GM23338 (cell line): ENCODE measurements around the gene INHBC. TPM values are rescaled to one million over a fixed set of nuclear protein-coding genes. Genes with fewer than 3 reads are reported as not detected.

ENCODE experiments used
- ATAC-seq: fragments of 200-7000 bp; cut with Tn5 transposase; 3 replicates; pipeline ENCODE4 v1.9.1; 2020
- DNase-seq: peaks from one replicate; pipeline ENCODE4 v3.0.0-alpha.2; 2015; ENCODE audit warnings: low spot score
- H2AFZ ChIP-seq: fragments of 200-600 bp; sonication (generic); 2 replicates; pipeline ENCODE4 v1.8.0; 2016; ENCODE audit warnings: antibody characterized with exemption, mild to moderate bottlenecking, moderate library complexity
- H3F3A ChIP-seq: fragments of 200-600 bp; sonication (generic); replicated peaks from 2 replicates; pipeline ENCODE4 v1.8.0; 2017; ENCODE audit warnings: antibody characterized with exemption, mixed run types, low read depth
- H3K27ac ChIP-seq: fragments of 200-600 bp; sonication (generic); 2 replicates; pipeline ENCODE4 v1.6.1; 2016; ENCODE audit warnings: low read depth
- H3K27me3 ChIP-seq: fragments of 200-600 bp; sonication (generic); 2 replicates; pipeline ENCODE4 v1.8.0; 2016; ENCODE audit warnings: mild to moderate bottlenecking, mixed run types, moderate library complexity; ENCODE audit not compliant: insufficient read depth
- H3K36me3 ChIP-seq: fragments of 200-600 bp; sonication (generic); 2 replicates; pipeline ENCODE4 v1.8.0; 2016; ENCODE audit warnings: mild to moderate bottlenecking; ENCODE audit not compliant: insufficient read depth
- H3K4me1 ChIP-seq: fragments of 200-600 bp; sonication (generic); 2 replicates; pipeline ENCODE4 v1.8.0; 2016; ENCODE audit warnings: mild to moderate bottlenecking, moderate library complexity; ENCODE audit not compliant: insufficient read depth
- H3K4me2 ChIP-seq: fragments of 200-600 bp; sonication (generic); 2 replicates; pipeline ENCODE4 v1.7.1; 2017; ENCODE audit warnings: mixed run types
- H3K4me3 ChIP-seq: fragments of 200-600 bp; sonication (generic); 2 replicates; pipeline ENCODE4 v1.6.1; 2016; ENCODE audit warnings: mixed run types
- H3K79me2 ChIP-seq: fragments of 200-600 bp; sonication (generic); replicated peaks from 2 replicates; pipeline ENCODE4 v1.8.0; 2017; ENCODE audit warnings: mild to moderate bottlenecking; ENCODE audit not compliant: insufficient read depth
- H3K9me2 ChIP-seq: fragments of 200-600 bp; sonication (generic); 2 replicates; pipeline ENCODE4 v1.8.0; 2017; ENCODE audit not compliant: insufficient read depth
- H4K20me1 ChIP-seq: fragments of 200-600 bp; sonication (generic); replicated peaks from 2 replicates; pipeline ENCODE4 v1.8.0; 2017; ENCODE audit warnings: mild to moderate bottlenecking; ENCODE audit not compliant: insufficient read depth
- H3K27ac Mint-ChIP-seq: 2 replicates; pipeline ENCODE4 v1.8.0; 2020; ENCODE audit warnings: inconsistent platforms, mild to moderate bottlenecking, moderate library complexity, mixed read lengths
- H3K27me3 Mint-ChIP-seq: 3 replicates; pipeline ENCODE4 v1.8.0; 2022; ENCODE audit warnings: low read depth, mild to moderate bottlenecking, moderate library complexity, mixed read lengths, inconsistent platforms; ENCODE audit not compliant: insufficient read depth, poor library complexity
- H3K36me3 Mint-ChIP-seq: 3 replicates; pipeline ENCODE4 v1.8.0; 2021; ENCODE audit warnings: low read depth, mild to moderate bottlenecking, inconsistent platforms, moderate library complexity, mixed read lengths
- H3K4me1 Mint-ChIP-seq: 3 replicates; pipeline ENCODE4 v1.8.0; 2020; ENCODE audit warnings: mild to moderate bottlenecking, inconsistent platforms, mixed read lengths
- H3K4me3 Mint-ChIP-seq: 3 replicates; pipeline ENCODE4 v1.8.0; 2021; ENCODE audit warnings: moderate library complexity, mild to moderate bottlenecking, inconsistent platforms, mixed read lengths
- H3K9me3 Mint-ChIP-seq: 3 replicates; pipeline ENCODE4 v1.8.0; 2020; ENCODE audit warnings: moderate library complexity, mild to moderate bottlenecking, inconsistent platforms, mixed read lengths
- CREB1 ChIP-seq: fragments of 250-450 bp; sonication (Bioruptor Pico); IDR thresholded peaks from 2 replicates; pipeline ENCODE4 v1.5.0; 2020; ENCODE audit warnings: low read depth, mild to moderate bottlenecking, moderate library complexity
- CTCF ChIP-seq, 2 experiments: fragments of 200-600 bp in 1 of 2; sonication (generic) in 1 of 2; conservative IDR thresholded peaks; 2 replicates each; pipeline versions ENCODE4 v1.5.1 to v1.6.1; 2016 to 2017; ENCODE audit warnings: antibody characterized with exemption in 2 of 2, low read depth in 2 of 2, mild to moderate bottlenecking in 2 of 2, moderate library complexity in 1 of 2
- ETS1 ChIP-seq: IDR thresholded peaks from 2 replicates; pipeline ENCODE4 v1.6.1; 2016; ENCODE audit warnings: antibody characterized with exemption
- EZH2 ChIP-seq: fragments of 200-600 bp; sonication (generic); IDR thresholded peaks from one replicate; pipeline ENCODE4 v1.8.0; 2017; ENCODE audit warnings: antibody characterized with exemption, mild to moderate bottlenecking, low read depth; ENCODE audit not compliant: unreplicated experiment
- EZH2phosphoT487 ChIP-seq: fragments of 200-600 bp; sonication (generic); IDR thresholded peaks from one replicate; pipeline ENCODE4 v1.8.1; 2018; ENCODE audit warnings: antibody characterized with exemption; ENCODE audit not compliant: unreplicated experiment
- JUNB ChIP-seq: IDR thresholded peaks from one replicate; pipeline ENCODE4 v1.6.1; 2016; ENCODE audit warnings: antibody characterized with exemption; ENCODE audit not compliant: unreplicated experiment
- NANOG ChIP-seq: IDR thresholded peaks from 2 replicates; pipeline ENCODE4 v1.6.1; 2016; ENCODE audit warnings: antibody characterized with exemption, borderline replicate concordance
- POLR2AphosphoS5 ChIP-seq: IDR thresholded peaks from 2 replicates; pipeline ENCODE4 v1.6.1; 2016; ENCODE audit warnings: antibody characterized with exemption, low read depth
- REST ChIP-seq: IDR thresholded peaks from one replicate; pipeline ENCODE4 v1.6.1; 2018; ENCODE audit warnings: antibody characterized with exemption; ENCODE audit not compliant: unreplicated experiment
- STAT1 ChIP-seq: IDR thresholded peaks from one replicate; pipeline ENCODE4 v1.6.1; 2016; ENCODE audit warnings: antibody characterized with exemption; ENCODE audit not compliant: unreplicated experiment
- ZNF114 ChIP-seq: fragments of 250-450 bp; sonication (Bioruptor Pico); IDR thresholded peaks from 2 replicates; pipeline ENCODE4 v1.5.0; 2020; ENCODE audit warnings: mild to moderate bottlenecking, moderate library complexity
- ZNF331 ChIP-seq: fragments of 250-450 bp; sonication (Bioruptor Pico); IDR thresholded peaks from 2 replicates; pipeline ENCODE4 v1.5.0; 2020; ENCODE audit warnings: low read depth, mild to moderate bottlenecking, moderate library complexity
- ZNF462 ChIP-seq: fragments of 250-450 bp; sonication (Bioruptor Pico); IDR thresholded peaks from 2 replicates; pipeline ENCODE4 v1.5.0; 2020; ENCODE audit warnings: mild to moderate bottlenecking, moderate library complexity
- polyA plus RNA-seq: library from polyadenylated mRNA; unstranded; fragments of >200 nt; fragmentation: Nextera tagmentation; extraction: Ambion mirVana; gene quantifications from 2 replicates; pipeline ENCODE4 v1.2.1, GENCODE V29; 2016
- total RNA-seq: library from RNA; depleted of rRNA; stranded (reverse); fragments of >200 nt; shearing (Covaris generic); gene quantifications from 2 replicates; pipeline ENCODE4 v1.2.3, GENCODE V29; 2014

The INHBC gene
- total and polyA plus RNA-seq, 2 experiments from 2014 or later: 0.53 TPM; not detected in 1

- TF ChIP-seq ZNF114 (no peak), EZH2 (no peak), NANOG (no peak), STAT1 (no peak)
Observed at GRCh38 chr12:57390174-57390573, 44.4 kb upstream of the INHBC start (continued).

GRCh38 chr12:57395121-57395520 lies 39.5 kb upstream of the INHBC start:
- ATAC-seq (no peak), DNase-seq (no peak)
- H3K4me3 Mint-ChIP-seq: no peak overlapping the region
- no peak overlapping the region for H3K27ac Mint-ChIP-seq
- H3K4me2 ChIP-seq: no peak overlapping the region
- H3K36me3 ChIP-seq: no peaks in the 10 kb centered on the region; the same call in 1 of the 2 replicates
- peaks cover 19% of the 10 kb centered on the region for H3K36me3 Mint-ChIP-seq
- no peaks in the 10 kb centered on the region for H3K9me2 ChIP-seq
- peaks cover 4% of the 10 kb centered on the region for H3K4me1 Mint-ChIP-seq
- H2AFZ ChIP-seq: no peak overlapping the region
- no peak for TF ChIP-seq ZNF331 (CRISPR knock-in tag)
- TF ChIP-seq CTCF (conservative IDR thresholded peaks at IDR 0.05; ENCODE audit: low read depth in 2 of 2): no peak
- no peak for TF ChIP-seq JUNB
- no peak for TF ChIP-seq EZH2phosphoT487
- no peak for TF ChIP-seq ETS1
- TF ChIP-seq CREB1 (CRISPR knock-in tag): no peak
- TF ChIP-seq NANOG: no peak
- TF ChIP-seq ZNF114: no peak
- TF ChIP-seq EZH2: no peak
- no peak for TF ChIP-seq REST
- no peak for TF ChIP-seq STAT1
- TF ChIP-seq POLR2AphosphoS5: no peak
- TF ChIP-seq ZNF462 (CRISPR knock-in tag): no peak
- no peaks in the 10 kb centered on the region for H3F3A ChIP-seq
- H3K9me3 Mint-ChIP-seq: no peaks in the 10 kb centered on the region
- H3K27me3 Mint-ChIP-seq: peaks cover 4% of the 10 kb centered on the region
- H3K4me1 ChIP-seq: peaks cover 4% of the 10 kb centered on the region; the same call in 1 of the 2 replicates
- no peak overlapping the region for H3K27ac ChIP-seq
- no peaks in the 10 kb centered on the region for H3K27me3 ChIP-seq
- no peaks in the 10 kb centered on the region; the same call in 1 of the 2 replicates for H4K20me1 ChIP-seq
- no peak overlapping the region for H3K4me3 ChIP-seq
- no peaks in the 10 kb centered on the region for H3K79me2 ChIP-seq
